ENCODE results near the gene SH3BP5.

Gene SH3BP5

GRCh38 chr3:15287565-15288330 lies 44.6 kb downstream of the SH3BP5 start:
- Histone ChIP-seq H3K18ac (ENCODE audit: low read depth in 1 of 2, low read length in 2 of 2) (no peak overlapping the region), H3K36me3 (ENCODE audit: control insufficient read depth in 1 of 2, insufficient read depth in 2 of 2, low read depth in 1 of 2, low read length in 2 of 2) (peaks cover 2 to 56% of the 10 kb centered on the region in 2 experiments), H3K79me1 (replicated peaks; ENCODE audit: low read length, poor library complexity, severe bottlenecking) (peaks cover 12% of the 10 kb centered on the region), H4K8ac (ENCODE audit: low read length) (no peak overlapping the region), H3K4me2 (ENCODE audit: low read length, poor library complexity, severe bottlenecking) (no peak overlapping the region), H2BK15ac (ENCODE audit: low read depth, poor library complexity, severe bottlenecking) (no peak overlapping the region), H3K27me3 (ENCODE audit: control insufficient read depth in 1 of 2, insufficient read depth in 1 of 2, low read length in 2 of 2) (no peaks in the 10 kb centered on the region), H4K91ac (ENCODE audit: low read length) (no peak overlapping the region), H3K4me1 (ENCODE audit: control insufficient read depth, insufficient read depth, low read depth, low read length) (peaks cover 1% of the 10 kb centered on the region), H3K9ac (ENCODE audit: low read length) (peak overlapping the region; percentile 73), H2AFZ (ENCODE audit: low read depth, low read length) (no peak overlapping the region), H3K4me3 (ENCODE audit: insufficient read depth in 1 of 2, low read depth in 1 of 2, low read length in 2 of 2) (no peak overlapping the region), H3K4ac (ENCODE audit: low read depth in 1 of 2, low read length in 2 of 2) (no peak overlapping the region), H2BK12ac (ENCODE audit: low read length in 2 of 2) (no peak overlapping the region), H2BK120ac (ENCODE audit: low read depth, low read length) (no peak overlapping the region), H2BK5ac (ENCODE audit: low read depth, low read length, poor library complexity, severe bottlenecking) (no peak overlapping the region), H3K23ac (ENCODE audit: low read length in 2 of 2) (no peak overlapping the region), H3K9me3 (ENCODE audit: control insufficient read depth, low read length) (no peaks in the 10 kb centered on the region), H3K14ac (ENCODE audit: low read length in 2 of 2) (no peak overlapping the region), H3K27ac (ENCODE audit: low read length, poor library complexity, severe bottlenecking) (no peak overlapping the region), H2AK5ac (ENCODE audit: low read length, severe bottlenecking) (no peak overlapping the region)
- 65% methylated on average over 13 of the region's 13 CpGs for WGBS
- DNase-seq: peak; percentile 96

DNA sequence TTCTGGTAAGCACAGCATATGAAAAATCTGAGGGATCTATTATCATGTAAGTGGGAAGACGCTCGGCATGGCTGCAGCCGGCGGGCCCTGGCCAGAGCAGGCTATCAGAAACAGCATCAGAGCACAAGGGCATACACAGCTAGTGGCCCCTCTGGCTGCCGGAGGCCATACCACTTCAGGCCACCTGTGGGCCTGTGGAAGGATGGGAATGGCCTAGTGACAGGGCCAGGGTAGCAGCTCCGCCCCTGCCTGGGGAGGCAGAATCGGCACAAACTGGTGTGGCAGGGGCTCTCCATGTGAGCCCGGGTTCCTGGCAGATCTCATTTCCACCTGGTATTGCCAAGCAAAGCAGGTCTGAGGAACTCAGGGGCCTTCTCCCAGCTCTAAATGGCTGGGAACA lies 46.4 kb downstream of the SH3BP5 start:
- Histone ChIP-seq H3K18ac (ENCODE audit: low read depth in 1 of 2, low read length in 2 of 2) (no peak overlapping the region), H3K4ac (ENCODE audit: low read depth in 1 of 2, low read length in 2 of 2) (no peak overlapping the region), H3K4me3 (ENCODE audit: insufficient read depth in 1 of 2, low read depth in 1 of 2, low read length in 2 of 2) (no peak overlapping the region), H2BK120ac (ENCODE audit: low read depth, low read length) (no peak overlapping the region), H3K27ac (ENCODE audit: low read length, poor library complexity, severe bottlenecking) (no peak overlapping the region), H3K23ac (ENCODE audit: low read length in 2 of 2) (no peak overlapping the region), H3K9me3 (ENCODE audit: control insufficient read depth, low read length) (no peaks in the 10 kb centered on the region), H3K4me2 (ENCODE audit: low read length, poor library complexity, severe bottlenecking) (no peak overlapping the region), H4K8ac (ENCODE audit: low read length) (no peak overlapping the region), H2AK5ac (ENCODE audit: low read length, severe bottlenecking) (no peak overlapping the region), H2BK12ac (ENCODE audit: low read length in 2 of 2) (no peak overlapping the region), H3K4me1 (ENCODE audit: control insufficient read depth, insufficient read depth, low read depth, low read length) (no peaks in the 10 kb centered on the region), H3K27me3 (ENCODE audit: control insufficient read depth in 1 of 2, insufficient read depth in 1 of 2, low read length in 2 of 2) (no peaks in the 10 kb centered on the region), H2BK5ac (ENCODE audit: low read depth, low read length, poor library complexity, severe bottlenecking) (no peak overlapping the region), H3K79me1 (replicated peaks; ENCODE audit: low read length, poor library complexity, severe bottlenecking) (peaks cover 10% of the 10 kb centered on the region), H4K91ac (ENCODE audit: low read length) (peak overlapping the region; percentile 34), H2AFZ (ENCODE audit: low read depth, low read length) (no peak overlapping the region), H2BK15ac (ENCODE audit: low read depth, poor library complexity, severe bottlenecking) (no peak overlapping the region), H3K36me3 (ENCODE audit: control insufficient read depth in 1 of 2, insufficient read depth in 2 of 2, low read depth in 1 of 2, low read length in 2 of 2) (peaks cover 2 to 48% of the 10 kb centered on the region in 2 experiments), H3K14ac (ENCODE audit: low read length in 2 of 2) (no peak overlapping the region), H3K9ac (ENCODE audit: low read length) (no peak overlapping the region)
- WGBS: 93% methylated on average over 8 of the region's 8 CpGs
- no peak for DNase-seq

DNA sequence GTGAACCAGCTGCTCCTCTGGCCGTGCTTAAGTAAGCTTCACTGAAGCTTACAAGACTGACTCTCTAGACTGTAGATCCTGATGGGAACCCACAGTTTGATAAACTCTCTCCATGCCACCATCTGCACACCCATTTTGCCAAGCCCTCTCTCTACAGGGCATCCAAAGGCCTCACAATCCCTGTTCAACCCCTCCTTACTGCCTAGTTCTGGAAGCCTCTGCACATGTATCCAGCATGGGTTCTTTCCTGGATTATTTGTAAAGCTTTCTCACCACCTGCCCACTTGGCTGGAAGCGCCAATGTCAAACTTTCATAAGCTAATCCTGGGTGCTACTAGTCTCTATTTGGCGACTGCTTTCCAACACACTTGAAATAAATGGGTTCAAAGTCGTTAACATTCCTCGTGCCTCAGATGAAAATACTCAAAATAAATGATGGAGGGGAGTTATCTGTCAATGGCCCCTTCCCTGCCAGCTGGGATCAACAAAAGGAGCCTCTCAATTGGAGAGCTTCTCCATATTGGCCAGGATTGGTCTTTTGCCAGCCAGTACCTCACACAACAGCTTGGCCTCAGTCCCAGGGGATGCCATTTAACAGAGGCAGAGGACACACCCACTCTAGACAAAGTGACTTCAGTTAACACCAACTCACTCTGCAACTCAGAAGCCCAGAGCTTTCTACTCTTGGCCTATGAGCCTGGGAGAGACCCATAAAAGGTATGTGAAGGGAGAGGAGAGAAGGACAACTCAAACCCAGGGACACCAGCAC lies 48.1 kb downstream of the SH3BP5 start:
- H3K36me3 ChIP-seq (ENCODE audit: control insufficient read depth in 1 of 2, insufficient read depth in 2 of 2, low read depth in 1 of 2, low read length in 2 of 2): peaks cover 2 to 44% of the 10 kb centered on the region in 2 experiments
- H2BK15ac ChIP-seq (ENCODE audit: low read depth, poor library complexity, severe bottlenecking): no peak overlapping the region
- no peak overlapping the region for H3K18ac ChIP-seq (ENCODE audit: low read depth in 1 of 2, low read length in 2 of 2)
- H2BK120ac ChIP-seq (ENCODE audit: low read depth, low read length): no peak overlapping the region
- H2BK12ac ChIP-seq (ENCODE audit: low read length in 2 of 2): no peak overlapping the region
- no peak for DNase-seq
- WGBS: 90% methylated on average over 5 of the region's 5 CpGs
- H4K8ac ChIP-seq (ENCODE audit: low read length): no peak overlapping the region
- H3K9me3 ChIP-seq (ENCODE audit: control insufficient read depth, low read length): no peaks in the 10 kb centered on the region
- no peak overlapping the region for H3K23ac ChIP-seq (ENCODE audit: low read length in 2 of 2)
- no peak overlapping the region for H3K4me2 ChIP-seq (ENCODE audit: low read length, poor library complexity, severe bottlenecking)
- H3K79me1 ChIP-seq (replicated peaks; ENCODE audit: low read length, poor library complexity, severe bottlenecking): peaks cover 18% of the 10 kb centered on the region
- no peak overlapping the region for H3K4me3 ChIP-seq (ENCODE audit: insufficient read depth in 1 of 2, low read depth in 1 of 2, low read length in 2 of 2)
- H3K4ac ChIP-seq (ENCODE audit: low read depth in 1 of 2, low read length in 2 of 2): no peak overlapping the region
- no peak overlapping the region for H2AFZ ChIP-seq (ENCODE audit: low read depth, low read length)
- H4K91ac ChIP-seq (ENCODE audit: low read length): no peak overlapping the region
- no peak overlapping the region for H2AK5ac ChIP-seq (ENCODE audit: low read length, severe bottlenecking)
- H3K14ac ChIP-seq (ENCODE audit: low read length in 2 of 2): no peak overlapping the region
- no peak overlapping the region for H3K27ac ChIP-seq (ENCODE audit: low read length, poor library complexity, severe bottlenecking)
- H3K9ac ChIP-seq (ENCODE audit: low read length): no peak overlapping the region
- peaks cover 7% of the 10 kb centered on the region for H3K4me1 ChIP-seq (ENCODE audit: control insufficient read depth, insufficient read depth, low read depth, low read length)
- no peak overlapping the region for H2BK5ac ChIP-seq (ENCODE audit: low read depth, low read length, poor library complexity, severe bottlenecking)
- H3K27me3 ChIP-seq (ENCODE audit: control insufficient read depth in 1 of 2, insufficient read depth in 1 of 2, low read length in 2 of 2): no peaks in the 10 kb centered on the region

DNA sequence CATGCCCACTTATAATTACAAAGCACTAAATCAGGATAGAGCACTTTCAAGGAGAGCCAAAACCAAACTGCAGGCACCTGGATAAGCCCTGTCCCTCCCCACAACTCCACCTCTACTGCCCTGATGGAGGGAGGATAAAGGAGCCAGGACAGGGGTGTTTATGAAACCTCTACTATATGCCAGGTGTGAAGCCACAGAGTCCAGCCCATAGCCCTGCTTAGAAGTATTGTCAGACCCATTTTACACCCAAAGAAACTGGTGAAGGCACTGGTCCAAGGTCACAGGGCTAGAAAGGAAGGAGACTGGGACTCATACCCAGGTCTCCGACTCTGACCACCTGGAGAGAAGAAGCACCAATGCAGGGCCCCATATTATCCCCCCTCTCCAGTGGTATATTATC lies 48.7 kb downstream of the SH3BP5 start:
- peaks cover 2 to 38% of the 10 kb centered on the region in 2 experiments for H3K36me3 ChIP-seq (ENCODE audit: control insufficient read depth in 1 of 2, insufficient read depth in 2 of 2, low read depth in 1 of 2, low read length in 2 of 2)
- no peak overlapping the region for H3K18ac ChIP-seq (ENCODE audit: low read depth in 1 of 2, low read length in 2 of 2)
- no peak overlapping the region for H3K14ac ChIP-seq (ENCODE audit: low read length in 2 of 2)
- no peak overlapping the region for H3K23ac ChIP-seq (ENCODE audit: low read length in 2 of 2)
- H3K9me3 ChIP-seq (ENCODE audit: control insufficient read depth, low read length): no peaks in the 10 kb centered on the region
- H3K27me3 ChIP-seq (ENCODE audit: control insufficient read depth in 1 of 2, insufficient read depth in 1 of 2, low read length in 2 of 2): no peaks in the 10 kb centered on the region
- no peak for DNase-seq
- no peak overlapping the region for H2BK12ac ChIP-seq (ENCODE audit: low read length in 2 of 2)
- peaks cover 7% of the 10 kb centered on the region for H3K4me1 ChIP-seq (ENCODE audit: control insufficient read depth, insufficient read depth, low read depth, low read length)
- H2BK120ac ChIP-seq (ENCODE audit: low read depth, low read length): no peak overlapping the region
- no peak overlapping the region for H3K27ac ChIP-seq (ENCODE audit: low read length, poor library complexity, severe bottlenecking)
- WGBS: 100% methylated on average over 1 of the region's 1 CpG
- peaks cover 18% of the 10 kb centered on the region for H3K79me1 ChIP-seq (replicated peaks; ENCODE audit: low read length, poor library complexity, severe bottlenecking)
- no peak overlapping the region for H2BK15ac ChIP-seq (ENCODE audit: low read depth, poor library complexity, severe bottlenecking)
- no peak overlapping the region for H2AK5ac ChIP-seq (ENCODE audit: low read length, severe bottlenecking)
- H4K8ac ChIP-seq (ENCODE audit: low read length): no peak overlapping the region
- H3K4me2 ChIP-seq (ENCODE audit: low read length, poor library complexity, severe bottlenecking): no peak overlapping the region
- H3K9ac ChIP-seq (ENCODE audit: low read length): no peak overlapping the region
- H3K4me3 ChIP-seq (ENCODE audit: insufficient read depth in 1 of 2, low read depth in 1 of 2, low read length in 2 of 2): no peak overlapping the region
- no peak overlapping the region for H4K91ac ChIP-seq (ENCODE audit: low read length)
- no peak overlapping the region for H3K4ac ChIP-seq (ENCODE audit: low read depth in 1 of 2, low read length in 2 of 2)
- no peak overlapping the region for H2BK5ac ChIP-seq (ENCODE audit: low read depth, low read length, poor library complexity, severe bottlenecking)
- no peak overlapping the region for H2AFZ ChIP-seq (ENCODE audit: low read depth, low read length)

Measured in mesenchymal stem cell (in vitro differentiated cells and primary cell).